EH (cell line): ENCODE measurements around the gene STIMATE.

Experiments used
- DNase-seq: peaks from one replicate; pipeline ENCODE4 v3.0.0-alpha.2; 2015; ENCODE audit warnings: low read depth

STIMATE gene

DNA sequence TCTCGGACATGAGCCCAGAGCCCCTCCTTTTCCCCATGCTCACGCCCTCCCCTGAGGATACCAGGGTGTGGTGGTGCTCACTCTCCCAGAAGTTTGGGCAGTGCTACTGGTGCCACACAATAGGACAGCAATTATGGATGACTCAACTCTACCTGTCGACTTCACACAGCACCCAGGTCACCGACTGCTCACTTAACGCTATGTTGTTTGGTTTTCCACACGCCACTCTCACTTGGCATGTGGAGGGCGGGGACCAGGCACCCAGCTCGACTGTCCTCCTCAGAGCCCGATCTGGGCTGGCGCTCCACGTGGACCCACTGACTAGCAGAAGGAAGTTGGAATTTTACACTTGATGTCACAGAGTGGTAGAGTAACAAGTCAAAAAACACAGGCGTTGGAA, 30.9 kb downstream of the STIMATE start:
- no peak for DNase-seq

DNA sequence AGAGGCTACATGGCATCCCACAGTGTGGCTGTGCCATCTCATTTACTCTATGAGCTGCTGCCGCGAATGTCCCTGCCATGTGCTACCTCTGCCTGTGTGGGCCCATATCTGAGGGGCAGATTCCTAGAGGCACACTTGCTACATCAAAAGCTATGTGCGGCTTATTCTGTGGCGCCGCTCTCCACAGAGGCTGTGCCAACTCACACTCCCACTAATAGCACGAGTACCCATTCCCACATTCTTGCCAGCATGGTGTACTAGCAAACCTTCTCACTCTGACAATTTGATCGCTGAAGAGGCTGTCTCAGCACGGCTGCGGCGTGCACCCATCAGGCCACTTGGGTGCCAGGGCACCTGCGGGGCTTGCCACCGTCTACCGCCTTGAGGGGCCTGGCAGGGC, 31.4 kb downstream of the STIMATE start:
- no peak for DNase-seq

DNA sequence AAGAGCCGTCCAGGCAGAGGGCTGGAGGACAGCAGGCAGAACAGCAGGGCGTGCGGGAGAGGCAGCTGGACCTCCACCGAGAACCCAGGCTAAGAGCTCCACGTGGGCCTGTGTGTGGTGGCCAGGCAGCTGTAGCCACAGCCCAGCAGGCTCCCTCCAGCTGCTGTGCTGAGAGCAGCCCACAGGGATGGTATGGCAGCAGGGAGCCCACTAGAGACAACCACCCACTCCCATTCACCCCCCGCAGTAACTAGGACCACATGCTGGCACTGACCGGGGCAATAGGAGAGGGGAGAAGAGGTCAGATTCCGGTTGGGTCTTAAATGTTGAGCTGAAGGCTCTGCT, 37.0 kb downstream of the STIMATE start:
- DNase-seq = no peak

DNA sequence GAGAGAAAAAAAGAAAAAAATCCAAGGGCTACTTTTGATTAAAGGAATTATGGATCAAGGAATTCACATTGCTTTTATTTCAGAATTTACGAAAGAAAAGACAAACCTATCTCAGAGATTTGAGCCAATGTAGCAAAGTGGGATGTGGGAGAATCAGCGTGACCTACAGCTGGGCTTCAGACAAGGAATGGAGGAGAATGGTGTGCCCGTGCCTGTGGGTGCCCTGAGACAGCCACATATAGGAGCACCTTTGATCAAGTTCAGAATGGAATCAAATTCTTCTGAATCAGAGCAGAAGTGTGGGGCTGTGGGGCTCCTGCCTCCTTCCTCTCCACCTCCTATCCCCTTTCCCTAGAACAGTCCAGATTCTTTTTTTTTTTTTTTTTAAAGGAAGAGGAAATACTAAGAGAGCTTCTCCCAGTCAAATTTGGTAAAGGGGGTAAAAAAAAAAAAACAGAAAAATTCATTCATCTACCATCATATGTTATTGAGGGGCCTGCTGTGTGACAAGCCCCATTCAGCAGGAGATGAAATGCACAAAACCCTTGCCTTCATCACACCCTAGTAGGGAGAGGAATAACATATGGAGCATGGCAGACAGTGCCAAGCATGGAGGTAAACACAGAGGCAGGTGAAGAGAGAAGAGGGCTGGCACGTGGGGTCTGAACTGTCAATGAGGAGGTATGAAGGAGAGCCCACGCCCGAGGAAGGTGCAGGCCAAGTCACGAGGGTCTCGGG, 37.5 kb downstream of the STIMATE start:
- DNase-seq = no peak

DNA sequence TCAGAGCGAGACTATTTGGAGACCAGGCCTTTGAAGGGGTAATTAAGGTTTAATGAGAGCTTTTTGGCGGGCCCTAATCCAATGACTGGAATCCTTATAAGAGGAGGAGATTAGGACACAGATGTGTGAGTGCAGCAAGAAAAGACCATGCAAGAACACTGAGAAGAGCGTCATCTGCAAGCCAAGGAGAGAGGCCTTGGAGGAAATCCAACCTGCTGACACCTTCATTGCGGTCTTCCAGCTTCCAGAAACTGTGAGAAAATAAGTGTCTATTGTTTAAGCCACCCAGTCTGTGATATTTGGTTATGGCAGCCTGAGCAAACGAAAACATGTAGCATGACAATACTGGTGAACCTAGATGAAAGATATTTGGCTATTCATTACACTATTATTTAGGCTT, 39.5 kb downstream of the STIMATE start:
- no peak for DNase-seq

DNA sequence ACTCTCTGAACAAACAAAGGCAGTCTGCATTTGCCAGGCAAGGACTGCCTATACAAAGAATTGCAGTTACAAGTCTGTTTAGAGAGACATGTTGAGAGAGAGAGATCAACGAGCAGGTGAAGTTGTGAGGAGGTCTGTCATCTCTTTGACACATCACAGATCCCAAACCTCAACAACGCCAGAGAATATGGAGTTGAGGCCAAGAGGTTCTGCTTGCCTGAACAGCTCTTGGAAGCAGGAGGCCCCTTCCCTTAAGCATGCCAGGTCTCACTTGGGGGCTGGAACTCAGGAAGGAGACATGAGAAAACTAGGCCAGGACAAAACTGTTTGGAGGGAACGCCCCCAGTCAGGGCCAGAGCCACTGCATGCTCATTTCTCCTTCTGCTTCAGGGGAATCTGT, 40.2 kb downstream of the STIMATE start:
- no peak for DNase-seq

DNA sequence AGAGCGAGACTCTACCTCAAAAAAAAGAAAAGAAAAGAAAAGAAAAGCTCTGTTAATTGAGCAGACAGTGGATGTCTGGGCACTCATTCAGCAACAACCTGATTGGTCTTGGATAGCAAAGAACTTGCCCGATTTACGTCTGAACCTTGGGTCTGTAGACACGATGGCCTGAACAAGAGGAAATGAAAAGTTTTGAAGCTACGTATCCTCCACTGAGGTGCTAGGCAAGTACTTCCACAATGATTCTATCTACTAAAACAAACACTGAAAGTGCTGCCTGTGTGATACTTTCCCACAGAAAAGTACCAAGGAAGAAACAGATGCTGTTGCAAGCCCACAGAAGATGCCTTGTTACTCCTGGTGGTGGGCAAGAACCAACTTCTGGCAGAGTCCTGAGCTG, 40.7 kb downstream of the STIMATE start:
- no peak for DNase-seq

DNA sequence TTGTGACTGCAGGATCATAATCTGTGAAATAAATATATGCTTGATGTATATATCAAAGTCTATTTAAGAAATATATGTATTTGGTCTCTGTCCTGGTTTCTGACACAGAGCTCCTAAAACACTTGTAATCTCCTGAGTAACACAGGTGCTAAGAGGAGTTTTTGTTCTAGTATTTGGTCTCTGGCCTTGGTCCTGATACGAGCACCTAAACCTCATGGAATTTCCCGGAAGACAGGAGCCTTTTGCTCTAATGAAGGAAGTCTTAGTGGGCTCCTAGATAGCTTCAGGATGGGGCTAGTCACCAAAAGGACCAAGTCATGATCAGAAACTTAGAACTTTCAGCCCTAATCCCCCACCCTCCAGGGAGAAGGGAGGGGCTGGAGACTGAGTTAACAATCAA, 43.3 kb downstream of the STIMATE start:
- DNase-seq = no peak

DNA sequence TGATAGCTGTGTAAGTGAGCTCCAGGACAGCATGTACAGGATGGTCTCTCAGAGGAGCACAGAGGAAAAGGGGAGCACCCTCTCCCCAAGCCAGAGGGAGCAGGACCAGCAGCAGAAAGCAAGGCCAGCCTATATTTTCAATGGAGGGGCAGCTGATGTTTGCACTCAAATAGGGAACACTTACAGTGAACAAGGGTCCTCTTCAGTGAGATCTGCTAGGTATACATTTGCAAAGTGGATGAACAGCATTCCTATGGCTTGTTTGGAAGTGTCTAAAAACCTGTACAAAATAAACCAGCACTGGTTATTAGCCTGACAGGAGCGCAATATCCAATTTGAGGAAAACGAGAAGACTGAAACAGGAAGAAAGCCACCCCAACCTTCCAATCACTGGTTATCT, 44.9 kb downstream of the STIMATE start:
- DNase-seq = no peak

DNA sequence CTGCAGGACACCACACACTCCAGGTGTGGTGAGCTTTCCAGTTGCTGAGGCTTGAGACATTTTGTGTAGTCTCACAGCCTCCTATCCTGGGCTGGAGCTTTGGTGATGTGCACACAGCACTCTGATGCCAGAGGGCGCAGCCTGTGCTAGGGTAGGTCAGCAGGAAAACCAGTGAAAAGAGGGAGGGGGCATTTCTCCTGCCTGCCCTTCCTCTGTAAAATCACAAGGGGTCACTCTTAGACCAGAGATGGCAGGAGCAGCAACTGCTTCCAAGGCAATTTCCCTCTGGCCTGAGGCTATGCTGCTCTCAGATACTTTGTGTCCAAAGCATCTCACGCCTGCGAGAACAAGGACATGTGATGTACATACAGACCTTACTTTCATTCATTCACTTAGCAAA, 46.0 kb downstream of the STIMATE start:
- DNase-seq = peak; percentile 64

DNA sequence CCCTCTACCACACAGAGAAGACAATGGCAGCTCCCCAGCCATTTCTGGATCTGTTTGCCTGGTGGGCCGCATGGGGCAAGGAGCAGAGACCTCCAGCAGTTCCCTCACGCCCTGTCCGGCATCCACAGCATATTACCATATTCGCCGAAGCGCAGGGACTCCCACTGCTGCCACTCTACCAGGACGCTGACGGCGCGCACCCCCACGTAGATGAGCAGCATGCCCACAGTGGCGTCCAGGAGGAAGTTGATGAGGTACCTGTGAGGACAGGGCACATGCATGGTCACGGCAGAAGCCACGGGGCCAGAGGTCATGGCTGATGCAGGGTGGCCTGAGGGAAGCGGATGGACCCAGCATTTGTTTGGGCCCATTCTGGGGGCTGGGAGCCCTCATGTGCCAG, 47.7 kb downstream of the STIMATE start:
- no peak for DNase-seq

DNA sequence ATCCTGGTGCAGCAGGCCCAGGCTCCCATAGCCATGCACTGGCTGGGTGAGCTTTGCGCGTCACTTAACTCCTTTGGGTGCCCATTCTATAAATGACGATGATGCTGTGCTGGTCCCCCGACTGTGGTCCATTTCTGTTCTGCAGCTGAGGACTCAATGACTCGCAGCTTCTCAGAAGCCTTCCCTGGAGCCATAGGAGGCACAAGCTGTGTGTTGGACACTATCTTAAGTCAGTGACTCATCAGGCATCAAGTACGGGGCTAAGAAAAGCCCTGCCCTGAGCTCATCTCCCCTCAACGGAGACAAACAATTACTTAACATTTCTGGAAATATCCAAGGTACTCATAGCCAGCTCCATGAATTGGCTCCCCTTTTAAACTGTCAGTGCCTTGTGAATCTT, 48.7 kb downstream of the STIMATE start:
- DNase-seq = peak; percentile 85

DNA sequence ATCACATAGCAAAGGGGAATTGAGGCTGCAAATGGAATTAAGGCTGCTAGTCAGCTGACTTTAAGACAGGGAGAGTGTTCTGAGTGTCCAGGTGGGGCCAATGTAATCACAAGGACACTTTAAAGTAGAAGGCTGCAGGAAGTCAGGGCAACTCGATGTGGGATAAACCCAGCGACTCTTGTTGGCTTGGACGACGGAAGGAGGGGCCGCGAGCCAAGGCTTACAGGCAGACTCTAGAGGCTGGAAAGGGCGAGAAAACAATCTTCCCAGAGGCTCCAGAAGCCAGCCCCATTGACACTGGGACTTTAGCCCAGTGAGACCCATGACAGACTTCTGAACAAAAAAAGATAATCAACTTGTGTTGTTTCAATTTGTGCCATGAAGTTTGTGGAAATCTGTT, 49.6 kb downstream of the STIMATE start:
- no peak for DNase-seq

DNA sequence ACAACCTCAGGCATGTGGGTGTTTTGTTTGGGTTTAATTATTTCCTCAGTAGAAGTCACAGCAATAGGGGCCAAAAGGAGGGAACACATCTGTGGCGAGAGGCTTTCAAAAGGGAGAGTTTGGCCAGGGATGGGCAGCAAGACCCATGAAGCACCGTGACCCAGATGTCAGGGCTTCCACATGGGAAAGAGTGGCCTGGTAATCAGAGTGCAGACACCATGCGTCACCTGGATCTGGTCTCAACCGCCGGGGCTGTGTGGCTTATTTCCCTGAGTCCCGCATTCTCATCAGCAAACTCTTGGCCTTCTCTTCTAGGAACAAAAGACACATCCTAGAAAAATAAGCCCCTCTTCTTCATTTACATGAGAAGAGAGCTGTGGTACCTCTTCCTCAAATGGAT, 50.1 kb downstream of the STIMATE start:
- DNase-seq = no peak

DNA sequence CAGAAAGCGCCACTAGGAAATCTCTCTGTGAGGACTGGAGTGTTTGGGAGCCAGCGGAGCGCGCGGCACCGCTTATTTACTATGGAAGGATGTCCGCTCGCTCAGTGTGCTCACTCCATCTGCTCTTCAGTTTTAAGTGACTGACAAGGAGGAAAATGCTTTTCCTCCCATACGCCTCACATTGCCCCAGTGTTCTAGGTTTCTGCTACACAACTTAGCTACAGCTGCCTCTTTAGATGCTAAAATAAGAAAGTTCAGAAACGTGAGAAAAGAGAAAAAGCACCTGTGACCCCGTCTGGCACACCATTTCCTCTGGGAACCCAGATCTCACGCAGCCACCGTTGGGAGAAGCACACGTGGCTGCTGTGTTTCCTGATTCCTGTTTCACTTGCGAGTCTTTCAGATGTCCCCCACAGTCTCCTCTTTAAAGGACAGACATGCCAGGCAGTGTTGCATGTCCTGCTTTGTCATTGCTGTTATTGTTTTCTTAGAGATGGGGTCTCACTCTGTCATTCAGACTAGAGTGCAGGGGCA, 50.8 kb downstream of the STIMATE start:
- DNase-seq = no peak

DNA sequence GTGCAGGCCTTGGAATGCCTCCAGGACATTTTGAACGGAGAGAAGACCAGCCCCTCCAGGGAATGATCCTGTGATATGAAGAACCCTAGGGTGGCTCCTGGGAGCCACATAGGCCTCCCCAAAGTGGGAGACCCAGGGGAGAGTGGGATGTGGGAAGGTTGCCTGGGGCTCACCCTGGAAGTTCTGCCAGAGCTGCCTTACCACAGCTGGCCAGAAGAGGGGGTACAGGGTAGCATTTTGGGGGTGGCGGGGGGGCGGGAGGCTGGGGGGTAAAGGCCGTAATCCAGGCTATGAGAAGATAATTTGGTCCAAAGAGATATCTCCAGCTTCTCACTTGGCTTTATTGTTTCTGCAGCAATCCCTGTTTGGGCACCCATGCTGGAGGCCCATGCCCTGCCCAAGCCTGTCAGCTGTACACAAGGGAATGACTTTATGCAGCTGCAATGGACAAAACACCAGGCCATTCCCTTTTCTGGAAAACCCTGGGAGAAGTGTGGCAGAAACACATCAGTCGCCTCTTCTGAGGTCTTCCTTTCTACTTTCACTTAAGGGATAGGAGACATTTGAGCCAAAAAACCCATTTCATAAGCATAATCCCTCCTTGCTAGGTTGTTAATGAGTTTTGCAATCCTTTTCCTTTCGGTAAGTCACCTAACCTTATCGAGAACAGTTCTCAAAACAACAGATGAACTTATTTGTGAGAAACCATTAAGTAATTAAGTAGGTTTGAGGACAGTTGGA, 51.5 kb downstream of the STIMATE start:
- no peak for DNase-seq

DNA sequence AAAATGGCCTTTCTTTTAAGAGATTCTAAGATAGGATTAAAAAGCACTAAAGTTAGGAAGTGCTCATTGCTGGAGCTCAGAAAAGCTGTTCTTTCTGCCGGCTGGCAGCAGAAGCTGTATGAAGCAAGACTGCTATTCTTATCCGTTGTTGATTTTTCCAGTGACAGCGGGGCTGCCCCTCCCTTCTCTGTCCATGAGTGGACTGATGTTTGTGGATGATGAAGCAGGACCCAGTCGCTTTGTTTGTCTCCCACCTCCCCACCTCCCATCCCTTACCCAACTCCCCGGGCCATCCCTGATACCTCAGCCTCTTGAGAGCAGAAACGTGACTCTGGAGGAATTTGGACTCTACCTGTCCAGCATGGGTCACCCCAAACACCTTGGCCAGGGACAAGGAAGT, 52.2 kb downstream of the STIMATE start:
- DNase-seq = peak; percentile 13

DNA sequence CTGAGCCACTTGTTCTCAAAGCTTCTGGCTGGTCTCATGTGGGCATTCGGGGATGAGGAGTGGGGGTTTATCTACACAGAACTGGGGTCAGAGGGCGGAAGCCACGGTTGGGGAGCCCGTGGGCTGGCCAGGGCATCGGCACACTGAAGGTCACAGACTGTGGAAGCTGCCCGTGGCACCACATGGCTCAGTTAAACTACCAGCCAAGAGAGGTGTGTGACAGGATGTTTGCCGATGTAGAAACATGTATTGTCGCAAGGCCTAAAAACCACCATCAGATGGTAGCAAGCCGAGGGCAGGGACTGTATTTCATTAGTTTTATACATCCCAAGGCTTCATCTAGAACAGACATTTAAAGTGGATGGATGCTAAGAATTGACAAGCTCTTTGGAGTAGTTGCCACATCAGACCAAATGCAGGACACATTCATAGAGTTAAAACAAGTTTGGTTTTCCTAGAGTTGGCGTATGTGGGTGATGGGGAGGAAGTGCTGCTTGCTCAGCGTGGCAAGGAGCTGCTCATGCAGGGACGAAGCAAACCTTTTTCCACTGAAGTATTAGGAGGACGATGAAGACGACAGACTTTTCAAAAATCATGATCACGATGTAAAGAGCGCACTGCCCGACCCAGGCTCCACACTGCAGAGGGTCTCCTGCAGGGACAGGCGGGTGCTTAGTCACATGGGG, 52.9 kb downstream of the STIMATE start:
- DNase-seq = no peak

DNA sequence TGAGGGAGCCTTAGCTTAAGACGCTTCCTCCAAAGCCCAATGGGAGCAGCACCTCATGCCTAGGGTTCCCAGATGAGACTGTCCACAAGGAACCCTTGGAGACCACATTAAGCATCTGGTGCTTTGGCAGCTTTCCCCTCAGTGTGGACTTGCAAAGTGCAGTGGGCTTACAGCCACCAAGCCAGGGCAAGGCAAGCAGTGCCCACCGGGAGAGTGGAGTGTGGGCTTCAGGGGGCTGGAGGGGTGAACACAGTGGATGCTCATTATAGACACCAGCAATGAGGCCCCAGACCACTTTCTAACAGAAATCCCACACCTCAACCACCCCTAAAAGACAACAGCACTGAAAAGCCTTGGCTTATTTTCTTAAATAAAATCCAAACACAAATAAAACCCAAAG, 53.5 kb downstream of the STIMATE start:
- DNase-seq = no peak

DNA sequence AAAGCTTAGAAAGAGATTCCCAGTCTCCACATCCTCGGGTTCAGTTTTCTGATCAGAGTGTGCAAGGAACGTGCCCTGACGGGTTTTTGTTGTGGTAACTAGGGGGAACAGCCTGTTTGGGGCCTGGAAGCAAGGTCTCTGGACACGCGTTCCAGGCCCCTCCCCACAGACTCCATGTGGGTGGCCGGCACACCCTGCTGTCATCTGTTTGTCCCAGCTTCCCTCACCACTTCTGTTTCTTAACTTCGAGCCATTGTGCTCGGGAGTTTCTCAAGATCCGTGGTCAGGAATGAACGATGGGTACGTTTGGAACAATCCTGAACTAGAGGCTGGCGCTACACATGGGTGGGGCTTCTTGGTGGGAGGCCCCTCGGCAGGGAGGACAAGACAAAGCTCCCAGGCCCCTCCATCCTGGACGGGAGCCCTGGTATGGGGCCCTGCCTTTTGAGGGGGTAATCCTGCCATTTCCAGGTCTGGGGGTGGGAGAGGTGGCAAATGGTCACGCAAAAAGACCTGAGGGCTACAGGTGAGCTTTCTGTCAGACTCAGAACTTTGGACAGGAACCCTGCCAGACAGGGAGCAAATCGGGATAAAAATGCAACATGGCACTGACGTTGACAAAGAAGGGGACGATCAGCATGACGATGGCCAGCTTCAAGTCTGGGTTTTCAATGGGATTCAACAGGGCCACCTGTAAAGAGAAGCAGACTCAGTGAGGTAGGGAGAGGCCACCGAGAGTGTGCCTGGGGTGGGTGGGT, 54.1 kb downstream of the STIMATE start:
- no peak for DNase-seq

DNA sequence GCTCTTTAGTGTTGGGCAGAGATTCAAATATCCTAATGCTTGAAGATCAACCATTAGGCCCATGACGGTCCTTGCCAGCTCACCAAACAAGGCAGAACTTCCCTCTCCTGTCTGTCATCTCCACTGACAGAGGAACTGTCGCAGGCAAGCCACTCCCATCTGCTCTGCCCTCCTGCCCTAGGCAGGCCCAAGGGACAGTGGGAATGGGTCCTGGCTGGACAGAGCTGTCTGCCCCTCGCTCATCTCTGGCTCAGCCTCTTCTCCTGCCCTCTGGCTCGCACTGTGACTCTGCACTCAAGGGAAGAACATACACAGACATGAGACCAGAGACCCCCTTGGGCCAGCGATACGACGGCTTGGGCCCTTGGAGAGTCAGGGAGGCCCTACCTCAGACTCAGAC, 54.9 kb downstream of the STIMATE start:
- no peak for DNase-seq

DNA sequence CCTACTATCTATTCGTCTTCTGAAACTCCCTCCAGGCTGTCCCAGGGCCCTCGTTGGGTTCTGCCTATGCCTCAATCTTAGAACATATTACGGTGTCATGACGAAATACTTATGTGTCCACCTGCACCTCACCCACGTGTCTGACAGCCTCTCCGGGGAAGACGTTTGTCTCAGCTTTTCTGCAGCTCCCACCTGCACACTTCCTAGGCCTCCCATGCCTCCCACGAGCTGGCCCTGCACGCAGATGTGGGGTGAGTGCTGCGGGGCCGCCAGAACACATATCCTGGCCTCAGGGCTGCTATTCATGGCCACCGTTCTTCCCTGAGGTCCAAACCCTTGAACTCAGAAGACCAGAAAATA, 55.4 kb downstream of the STIMATE start:
- no peak for DNase-seq
